HG03280 (cell line): ENCODE results near the gene LCN6.

Experiments
- ATAC-seq: cut with Tn5 transposase; IDR thresholded peaks from one replicate; pipeline ENCODE4 v1.9.1; 2021; ENCODE audit warnings: mild to moderate bottlenecking, moderate library complexity; ENCODE audit not compliant: unreplicated experiment

Gene LCN6

GRCh38 chr9:136695435-136695895 lies 52.9 kb downstream of the LCN6 start:
- no peak for ATAC-seq

DNA sequence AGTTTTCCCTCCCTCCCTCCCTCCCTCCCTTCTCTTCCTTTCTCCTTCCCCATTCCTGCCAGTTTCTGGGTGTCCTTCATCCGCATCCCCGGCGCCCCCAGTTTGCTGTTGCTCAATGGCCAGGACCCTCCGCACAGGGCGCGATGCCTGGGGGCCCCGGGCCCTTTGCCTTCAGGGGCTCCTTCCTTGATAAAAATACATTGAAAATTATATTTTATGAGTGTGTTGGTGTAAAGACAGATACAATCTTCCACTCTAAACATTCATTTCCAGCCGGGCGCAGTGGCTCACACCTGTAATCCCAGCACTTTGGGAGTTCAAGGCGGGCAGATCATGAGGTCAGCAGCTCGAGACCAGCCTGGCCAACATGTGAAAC lies 53.5 kb downstream of the LCN6 start:
- ATAC-seq: no peak

GRCh38 chr9:136694163-136694871 lies 54.0 kb downstream of the LCN6 start:
- no peak for ATAC-seq
